GM23338 (cell line): ENCODE data around the gene IGSF8. TPM values are rescaled to one million over a fixed set of nuclear protein-coding genes. Genes with fewer than 3 reads are reported as not detected.
"Not testable (repeated sequence)": the region's sequence is repeated elsewhere in the genome, so short reads cannot be mapped to it uniquely, and the experiment has no call there.

Experiments used
- ATAC-seq: fragments of 200-7000 bp; cut with Tn5 transposase; 3 replicates; pipeline ENCODE4 v1.9.1; 2020
- DNase-seq: peaks from one replicate; pipeline ENCODE4 v3.0.0-alpha.2; 2015; ENCODE audit warnings: low spot score
- H2AFZ ChIP-seq: fragments of 200-600 bp; sonication (generic); 2 replicates; pipeline ENCODE4 v1.8.0; 2016; ENCODE audit warnings: antibody characterized with exemption, mild to moderate bottlenecking, moderate library complexity
- H3F3A ChIP-seq: fragments of 200-600 bp; sonication (generic); replicated peaks from 2 replicates; pipeline ENCODE4 v1.8.0; 2017; ENCODE audit warnings: antibody characterized with exemption, mixed run types, low read depth
- H3K27ac ChIP-seq: fragments of 200-600 bp; sonication (generic); 2 replicates; pipeline ENCODE4 v1.6.1; 2016; ENCODE audit warnings: low read depth
- H3K27me3 ChIP-seq: fragments of 200-600 bp; sonication (generic); 2 replicates; pipeline ENCODE4 v1.8.0; 2016; ENCODE audit warnings: mild to moderate bottlenecking, mixed run types, moderate library complexity; ENCODE audit not compliant: insufficient read depth
- H3K36me3 ChIP-seq: fragments of 200-600 bp; sonication (generic); 2 replicates; pipeline ENCODE4 v1.8.0; 2016; ENCODE audit warnings: mild to moderate bottlenecking; ENCODE audit not compliant: insufficient read depth
- H3K4me1 ChIP-seq: fragments of 200-600 bp; sonication (generic); 2 replicates; pipeline ENCODE4 v1.8.0; 2016; ENCODE audit warnings: mild to moderate bottlenecking, moderate library complexity; ENCODE audit not compliant: insufficient read depth
- H3K4me2 ChIP-seq: fragments of 200-600 bp; sonication (generic); 2 replicates; pipeline ENCODE4 v1.7.1; 2017; ENCODE audit warnings: mixed run types
- H3K4me3 ChIP-seq: fragments of 200-600 bp; sonication (generic); 2 replicates; pipeline ENCODE4 v1.6.1; 2016; ENCODE audit warnings: mixed run types
- H3K79me2 ChIP-seq: fragments of 200-600 bp; sonication (generic); replicated peaks from 2 replicates; pipeline ENCODE4 v1.8.0; 2017; ENCODE audit warnings: mild to moderate bottlenecking; ENCODE audit not compliant: insufficient read depth
- H3K9me2 ChIP-seq: fragments of 200-600 bp; sonication (generic); 2 replicates; pipeline ENCODE4 v1.8.0; 2017; ENCODE audit not compliant: insufficient read depth
- H4K20me1 ChIP-seq: fragments of 200-600 bp; sonication (generic); replicated peaks from 2 replicates; pipeline ENCODE4 v1.8.0; 2017; ENCODE audit warnings: mild to moderate bottlenecking; ENCODE audit not compliant: insufficient read depth
- H3K27ac Mint-ChIP-seq: 2 replicates; pipeline ENCODE4 v1.8.0; 2020; ENCODE audit warnings: inconsistent platforms, mild to moderate bottlenecking, moderate library complexity, mixed read lengths
- H3K27me3 Mint-ChIP-seq: 3 replicates; pipeline ENCODE4 v1.8.0; 2022; ENCODE audit warnings: low read depth, mild to moderate bottlenecking, moderate library complexity, mixed read lengths, inconsistent platforms; ENCODE audit not compliant: insufficient read depth, poor library complexity
- H3K36me3 Mint-ChIP-seq: 3 replicates; pipeline ENCODE4 v1.8.0; 2021; ENCODE audit warnings: low read depth, mild to moderate bottlenecking, inconsistent platforms, moderate library complexity, mixed read lengths
- H3K4me1 Mint-ChIP-seq: 3 replicates; pipeline ENCODE4 v1.8.0; 2020; ENCODE audit warnings: mild to moderate bottlenecking, inconsistent platforms, mixed read lengths
- H3K4me3 Mint-ChIP-seq: 3 replicates; pipeline ENCODE4 v1.8.0; 2021; ENCODE audit warnings: moderate library complexity, mild to moderate bottlenecking, inconsistent platforms, mixed read lengths
- H3K9me3 Mint-ChIP-seq: 3 replicates; pipeline ENCODE4 v1.8.0; 2020; ENCODE audit warnings: moderate library complexity, mild to moderate bottlenecking, inconsistent platforms, mixed read lengths
- CREB1 ChIP-seq: fragments of 250-450 bp; sonication (Bioruptor Pico); IDR thresholded peaks from 2 replicates; pipeline ENCODE4 v1.5.0; 2020; ENCODE audit warnings: low read depth, mild to moderate bottlenecking, moderate library complexity
- EZH2 ChIP-seq: fragments of 200-600 bp; sonication (generic); IDR thresholded peaks from one replicate; pipeline ENCODE4 v1.8.0; 2017; ENCODE audit warnings: antibody characterized with exemption, mild to moderate bottlenecking, low read depth; ENCODE audit not compliant: unreplicated experiment
- JUNB ChIP-seq: IDR thresholded peaks from one replicate; pipeline ENCODE4 v1.6.1; 2016; ENCODE audit warnings: antibody characterized with exemption; ENCODE audit not compliant: unreplicated experiment
- POLR2AphosphoS5 ChIP-seq: IDR thresholded peaks from 2 replicates; pipeline ENCODE4 v1.6.1; 2016; ENCODE audit warnings: antibody characterized with exemption, low read depth
- REST ChIP-seq: IDR thresholded peaks from one replicate; pipeline ENCODE4 v1.6.1; 2018; ENCODE audit warnings: antibody characterized with exemption; ENCODE audit not compliant: unreplicated experiment
- STAT1 ChIP-seq: IDR thresholded peaks from one replicate; pipeline ENCODE4 v1.6.1; 2016; ENCODE audit warnings: antibody characterized with exemption; ENCODE audit not compliant: unreplicated experiment
- ZNF114 ChIP-seq: fragments of 250-450 bp; sonication (Bioruptor Pico); IDR thresholded peaks from 2 replicates; pipeline ENCODE4 v1.5.0; 2020; ENCODE audit warnings: mild to moderate bottlenecking, moderate library complexity
- polyA plus RNA-seq: library from polyadenylated mRNA; unstranded; fragments of >200 nt; fragmentation: Nextera tagmentation; extraction: Ambion mirVana; gene quantifications from 2 replicates; pipeline ENCODE4 v1.2.1, GENCODE V29; 2016
- total RNA-seq: library from RNA; depleted of rRNA; stranded (reverse); fragments of >200 nt; shearing (Covaris generic); gene quantifications from 2 replicates; pipeline ENCODE4 v1.2.3, GENCODE V29; 2014
- TF ChIP-seq, protein P1 (sequence below), 2 experiments: fragments of 200-600 bp in 1 of 2; sonication (generic) in 1 of 2; conservative IDR thresholded peaks; 2 replicates each; pipeline versions ENCODE4 v1.5.1 to v1.6.1; 2016 to 2017; ENCODE audit warnings: antibody characterized with exemption in 2 of 2, low read depth in 2 of 2, mild to moderate bottlenecking in 2 of 2, moderate library complexity in 1 of 2

The IGSF8 gene
- total and polyA plus RNA-seq, 2 experiments from 2014 or later = 38.4 to 120 TPM

- not testable (repeated sequence) for H3K27me3 ChIP-seq, H4K20me1 ChIP-seq, H3K4me3 Mint-ChIP-seq, H3K9me3 Mint-ChIP-seq, H3K9me2 ChIP-seq, H3K4me1 ChIP-seq, ATAC-seq, DNase-seq, H2AFZ ChIP-seq, H3K27me3 Mint-ChIP-seq, H3K27ac ChIP-seq, H3K4me3 ChIP-seq, H3F3A ChIP-seq, H3K79me2 ChIP-seq, H3K4me2 ChIP-seq, H3K36me3 ChIP-seq, H3K27ac Mint-ChIP-seq
- Mint-ChIP-seq H3K36me3 (peaks cover 96% of the 10 kb centered on the region), H3K4me1 (peaks cover 16% of the 10 kb centered on the region)
Measured at GRCh38 chr1:160126342-160126741, 27.9 kb upstream of the IGSF8 start.

DNA sequence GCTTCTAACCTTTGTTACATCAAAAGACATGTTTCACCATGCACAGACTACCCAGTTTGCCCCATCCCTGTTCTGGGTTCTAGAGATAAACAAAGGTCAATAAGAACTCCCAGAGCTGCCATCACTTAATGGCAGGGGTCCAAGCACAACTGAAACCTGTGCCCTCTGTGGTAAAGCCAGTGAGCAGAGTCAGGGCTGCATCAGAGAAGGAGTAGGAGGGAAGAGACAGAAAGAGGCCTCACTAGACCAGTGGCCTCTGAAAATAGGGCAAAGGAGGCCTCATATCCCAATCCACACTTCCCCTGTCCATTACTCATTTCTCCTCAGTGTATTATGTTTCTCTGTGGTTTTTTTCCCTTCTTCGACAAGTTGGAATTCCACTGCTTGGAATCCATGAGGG, 27.3 kb upstream of the IGSF8 start:
- no peaks in the 10 kb centered on the region for H3K36me3 ChIP-seq
- no peaks in the 10 kb centered on the region for H3K9me2 ChIP-seq
- H2AFZ ChIP-seq = no peak overlapping the region
- Mint-ChIP-seq H3K9me3 (no peaks in the 10 kb centered on the region), H3K27me3 (peaks cover 1% of the 10 kb centered on the region), H3K36me3 (peaks cover 96% of the 10 kb centered on the region), H3K27ac (no peak overlapping the region), H3K4me3 (no peak overlapping the region), H3K4me1 (peaks cover 16% of the 10 kb centered on the region)
- no peak overlapping the region for H3K4me2 ChIP-seq
- H3K27me3 ChIP-seq = no peaks in the 10 kb centered on the region
- H3K4me3 ChIP-seq = no peak overlapping the region
- no peak overlapping the region for H3K27ac ChIP-seq
- no peaks in the 10 kb centered on the region for H3K79me2 ChIP-seq
- H4K20me1 ChIP-seq = no peaks in the 10 kb centered on the region
- ATAC-seq (no peak), DNase-seq (no peak)
- no peaks in the 10 kb centered on the region for H3F3A ChIP-seq
- H3K4me1 ChIP-seq = no peaks in the 10 kb centered on the region
- TF ChIP-seq CREB1 (CRISPR knock-in tag) (no peak), POLR2AphosphoS5 (no peak), EZH2 (no peak), JUNB (no peak), ZNF114 (no peak), STAT1 (no peak), REST (no peak)
- TF ChIP-seq, protein P1, sequence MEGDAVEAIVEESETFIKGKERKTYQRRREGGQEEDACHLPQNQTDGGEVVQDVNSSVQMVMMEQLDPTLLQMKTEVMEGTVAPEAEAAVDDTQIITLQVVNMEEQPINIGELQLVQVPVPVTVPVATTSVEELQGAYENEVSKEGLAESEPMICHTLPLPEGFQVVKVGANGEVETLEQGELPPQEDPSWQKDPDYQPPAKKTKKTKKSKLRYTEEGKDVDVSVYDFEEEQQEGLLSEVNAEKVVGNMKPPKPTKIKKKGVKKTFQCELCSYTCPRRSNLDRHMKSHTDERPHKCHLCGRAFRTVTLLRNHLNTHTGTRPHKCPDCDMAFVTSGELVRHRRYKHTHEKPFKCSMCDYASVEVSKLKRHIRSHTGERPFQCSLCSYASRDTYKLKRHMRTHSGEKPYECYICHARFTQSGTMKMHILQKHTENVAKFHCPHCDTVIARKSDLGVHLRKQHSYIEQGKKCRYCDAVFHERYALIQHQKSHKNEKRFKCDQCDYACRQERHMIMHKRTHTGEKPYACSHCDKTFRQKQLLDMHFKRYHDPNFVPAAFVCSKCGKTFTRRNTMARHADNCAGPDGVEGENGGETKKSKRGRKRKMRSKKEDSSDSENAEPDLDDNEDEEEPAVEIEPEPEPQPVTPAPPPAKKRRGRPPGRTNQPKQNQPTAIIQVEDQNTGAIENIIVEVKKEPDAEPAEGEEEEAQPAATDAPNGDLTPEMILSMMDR (conservative IDR thresholded peaks at IDR 0.05; ENCODE audit: low read depth in 2 of 2) = no peak
